Stimulated activated CD8-positive, alpha-beta memory T cell treated with anti-CD3 and anti-CD28 coated beads, Interleukin-12 subunit alpha, Interleukin-12 subunit beta, amount 100 ng/mL, for 1 hour (primary cell): ENCODE results near the gene KPNA2.
"Not testable (repeated sequence)": the region's sequence is repeated elsewhere in the genome, so short reads cannot be mapped to it uniquely, and the experiment has no call there.

Experiments
- DNase-seq: peaks from one replicate; pipeline ENCODE4 v3.0.0-alpha.2; 2020; ENCODE audit warnings: low read depth

KPNA2 gene

GRCh38 chr17:68035523-68036303, at the start of gene KPNA2:
KPNA2 (plus strand) TSS chr17:68035735; CDS start chr17:68037133, 1,398 bp downstream.
- DNase-seq, result peak; percentile 89

- no peak for DNase-seq
Observed at GRCh38 chr17:67990909-67991308, 44.6 kb upstream of the KPNA2 start.

- no peak for DNase-seq
Observed at GRCh38 chr17:67992548-67993152, 42.9 kb upstream of the KPNA2 start.

GRCh38 chr17:67993153-67993997, 42.2 kb upstream of the KPNA2 start:
- peak; percentile 41 for DNase-seq

- no peak for DNase-seq
Observed at GRCh38 chr17:67993998-67994361, 41.6 kb upstream of the KPNA2 start.

GRCh38 chr17:67994817-67995569, 40.5 kb upstream of the KPNA2 start:
- no peak for DNase-seq

GRCh38 chr17:67995570-67996263, 39.8 kb upstream of the KPNA2 start:
- DNase-seq, result no peak

GRCh38 chr17:67996301-67997171, 39.0 kb upstream of the KPNA2 start, which contains the start of gene C17orf58:
C17orf58 (minus strand) TSS chr17:67996469; CDS start chr17:67996198, 271 bp downstream.
- DNase-seq, result not testable (repeated sequence)

- no peak for DNase-seq
Observed at GRCh38 chr17:67998466-67998865, 37.1 kb upstream of the KPNA2 start.

- DNase-seq, result no peak
Observed at GRCh38 chr17:67999291-67999911, 36.1 kb upstream of the KPNA2 start.

GRCh38 chr17:68004201-68004600, 31.3 kb upstream of the KPNA2 start:
- no peak for DNase-seq

- no peak for DNase-seq
Observed at GRCh38 chr17:68006797-68007196, 28.7 kb upstream of the KPNA2 start.

GRCh38 chr17:68011199-68011665, 24.3 kb upstream of the KPNA2 start:
- peak; percentile 39 for DNase-seq

- no peak for DNase-seq
Observed at GRCh38 chr17:68013385-68013784, 22.1 kb upstream of the KPNA2 start.

GRCh38 chr17:68015081-68015723, 20.3 kb upstream of the KPNA2 start:
- DNase-seq, result no peak

- DNase-seq, result no peak
Observed at GRCh38 chr17:68016838-68017237, 18.7 kb upstream of the KPNA2 start.

GRCh38 chr17:68018493-68018892, 17.0 kb upstream of the KPNA2 start:
- DNase-seq, result not testable (repeated sequence)

- DNase-seq, result no peak
Observed at GRCh38 chr17:68019336-68019674, 16.2 kb upstream of the KPNA2 start.

- peak; percentile 97 for DNase-seq
Observed at GRCh38 chr17:68019675-68020408, 15.7 kb upstream of the KPNA2 start.
